ENCODE data around the gene PSMG3. TPM values are rescaled to one million over a fixed set of nuclear protein-coding genes. Genes with fewer than 3 reads are reported as not detected.

The PSMG3 gene
- total RNA-seq: 10 to 100 TPM; 33.0 to 67.5 (median 47.7) TPM

- peak; percentile 91 to 96 (median 94) for DNase-seq
- peaks cover 0 to 5% (median 0%) of the 10 kb centered on the region in 3 donors for H3K36me3 ChIP-seq
- TF ChIP-seq POLR2A (IDR thresholded peaks at IDR 0.05): peak; percentile 78 to 80
- TF ChIP-seq, protein P1, sequence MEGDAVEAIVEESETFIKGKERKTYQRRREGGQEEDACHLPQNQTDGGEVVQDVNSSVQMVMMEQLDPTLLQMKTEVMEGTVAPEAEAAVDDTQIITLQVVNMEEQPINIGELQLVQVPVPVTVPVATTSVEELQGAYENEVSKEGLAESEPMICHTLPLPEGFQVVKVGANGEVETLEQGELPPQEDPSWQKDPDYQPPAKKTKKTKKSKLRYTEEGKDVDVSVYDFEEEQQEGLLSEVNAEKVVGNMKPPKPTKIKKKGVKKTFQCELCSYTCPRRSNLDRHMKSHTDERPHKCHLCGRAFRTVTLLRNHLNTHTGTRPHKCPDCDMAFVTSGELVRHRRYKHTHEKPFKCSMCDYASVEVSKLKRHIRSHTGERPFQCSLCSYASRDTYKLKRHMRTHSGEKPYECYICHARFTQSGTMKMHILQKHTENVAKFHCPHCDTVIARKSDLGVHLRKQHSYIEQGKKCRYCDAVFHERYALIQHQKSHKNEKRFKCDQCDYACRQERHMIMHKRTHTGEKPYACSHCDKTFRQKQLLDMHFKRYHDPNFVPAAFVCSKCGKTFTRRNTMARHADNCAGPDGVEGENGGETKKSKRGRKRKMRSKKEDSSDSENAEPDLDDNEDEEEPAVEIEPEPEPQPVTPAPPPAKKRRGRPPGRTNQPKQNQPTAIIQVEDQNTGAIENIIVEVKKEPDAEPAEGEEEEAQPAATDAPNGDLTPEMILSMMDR (IDR thresholded peaks at IDR 0.05): peak; percentile 3 to 44 (median 26)
- H3K9me3 ChIP-seq: no peaks in the 10 kb centered on the region
- H3K4me1 ChIP-seq: peaks cover 0 to 31% (median 9%) of the 10 kb centered on the region in 4 donors
- no peaks in the 10 kb centered on the region for H3K27me3 ChIP-seq
- H3K27ac ChIP-seq: peak within 1 kb of the TSS; percentile 93 to 97 (median 96)
- H3K4me3 ChIP-seq: peak within 1 kb of the TSS; percentile 72 to 97 (median 90)
Observed at GRCh38 chr7:1569833-1570632, at the start of gene PSMG3. PSMG3 (minus strand) TSS chr7:1570032; CDS start chr7:1569339, 693 bp downstream.

- TF ChIP-seq POLR2A (IDR thresholded peaks at IDR 0.05): no peak
- TF ChIP-seq, protein P1 (IDR thresholded peaks at IDR 0.05): no peak
- H3K27me3 ChIP-seq: no peaks in the 10 kb centered on the region
- no peaks in the 10 kb centered on the region for H3K36me3 ChIP-seq
- H3K27ac ChIP-seq: no peak overlapping the region
- H3K9me3 ChIP-seq: no peaks in the 10 kb centered on the region
- H3K4me3 ChIP-seq: no peak overlapping the region
- H3K4me1 ChIP-seq: no peaks in the 10 kb centered on the region
- no peak for DNase-seq
Observed at GRCh38 chr7:1618475-1618874, 48.6 kb upstream of the PSMG3 start.

GRCh38 chr7:1617957-1618356, 48.1 kb upstream of the PSMG3 start:
- Histone ChIP-seq H3K27me3 (no peaks in the 10 kb centered on the region), H3K9me3 (no peaks in the 10 kb centered on the region), H3K4me3 (no peak overlapping the region), H3K4me1 (no peaks in the 10 kb centered on the region), H3K27ac (no peak overlapping the region), H3K36me3 (no peaks in the 10 kb centered on the region)
- no peak for TF ChIP-seq POLR2A (IDR thresholded peaks at IDR 0.05)
- TF ChIP-seq, protein P1 (IDR thresholded peaks at IDR 0.05): no peak
- no peak for DNase-seq

GRCh38 chr7:1616741-1617140, 46.9 kb upstream of the PSMG3 start:
- TF ChIP-seq, protein P1 (IDR thresholded peaks at IDR 0.05): no peak
- no peak for TF ChIP-seq POLR2A (IDR thresholded peaks at IDR 0.05)
- no peak overlapping the region for H3K4me3 ChIP-seq
- no peak for DNase-seq
- H3K4me1 ChIP-seq: no peaks in the 10 kb centered on the region
- no peaks in the 10 kb centered on the region for H3K27me3 ChIP-seq
- H3K36me3 ChIP-seq: no peaks in the 10 kb centered on the region
- H3K9me3 ChIP-seq: no peaks in the 10 kb centered on the region
- H3K27ac ChIP-seq: no peak overlapping the region

GRCh38 chr7:1611708-1612241, 41.9 kb upstream of the PSMG3 start:
- Histone ChIP-seq H3K4me1 (no peaks in the 10 kb centered on the region), H3K9me3 (no peaks in the 10 kb centered on the region), H3K36me3 (no peaks in the 10 kb centered on the region), H3K27ac (no peak overlapping the region), H3K27me3 (no peaks in the 10 kb centered on the region), H3K4me3 (no peak overlapping the region)
- TF ChIP-seq, protein P1 (IDR thresholded peaks at IDR 0.05): no peak
- TF ChIP-seq POLR2A (IDR thresholded peaks at IDR 0.05): no peak
- DNase-seq: no peak

Measured in Peyer's patch (tissue), 4 donors.